GM21390 (cell line): ENCODE results near the gene LEFTY1.
"Not testable (repeated sequence)": the region's sequence is repeated elsewhere in the genome, so short reads cannot be mapped to it uniquely, and the experiment has no call there.

Source experiments
- ATAC-seq: cut with Tn5 transposase; IDR thresholded peaks from one replicate; pipeline ENCODE4 v1.9.1; 2021; ENCODE audit not compliant: unreplicated experiment

LEFTY1 gene

DNA sequence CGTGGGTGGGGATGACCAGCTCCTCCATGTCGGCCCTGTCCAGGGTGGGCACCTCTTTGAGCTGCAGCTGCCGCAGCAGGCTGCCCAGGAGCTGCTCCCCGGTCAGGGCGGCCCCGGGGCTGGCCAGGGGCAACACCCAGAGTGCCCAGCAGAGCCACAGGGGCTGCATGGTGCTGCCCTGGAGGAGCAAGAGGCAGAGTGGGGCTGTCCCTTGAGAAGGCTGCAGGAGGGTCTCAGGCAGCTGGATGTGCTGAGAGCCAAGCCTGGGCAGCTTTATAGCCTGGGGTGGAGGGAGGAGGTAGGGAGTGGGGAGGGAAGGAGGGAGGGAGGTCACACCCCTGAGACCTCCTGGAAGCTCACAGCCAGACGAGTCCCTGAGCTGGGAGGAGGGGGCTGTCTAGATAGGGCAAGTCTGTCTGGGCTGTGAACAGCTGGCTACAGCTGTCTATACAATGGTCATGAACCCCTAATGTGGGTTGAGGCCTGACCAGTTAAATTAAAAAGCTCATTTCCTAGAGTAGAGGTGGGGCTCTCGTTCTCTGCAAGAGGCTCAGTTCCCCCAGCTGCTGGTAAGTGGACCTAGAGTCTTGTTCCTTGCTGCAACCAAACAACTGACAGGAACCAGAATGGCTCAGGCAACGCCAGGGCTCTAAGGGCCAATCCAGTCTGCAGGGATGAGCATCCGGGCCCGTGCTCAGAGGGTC is at the start of gene LEFTY1:
TSS of gene LEFTY1 (minus strand) at position 249 of the 704 bp plus-strand sequence. CDS start at position 169, 80 bp downstream.
- ATAC-seq: no peak

DNA sequence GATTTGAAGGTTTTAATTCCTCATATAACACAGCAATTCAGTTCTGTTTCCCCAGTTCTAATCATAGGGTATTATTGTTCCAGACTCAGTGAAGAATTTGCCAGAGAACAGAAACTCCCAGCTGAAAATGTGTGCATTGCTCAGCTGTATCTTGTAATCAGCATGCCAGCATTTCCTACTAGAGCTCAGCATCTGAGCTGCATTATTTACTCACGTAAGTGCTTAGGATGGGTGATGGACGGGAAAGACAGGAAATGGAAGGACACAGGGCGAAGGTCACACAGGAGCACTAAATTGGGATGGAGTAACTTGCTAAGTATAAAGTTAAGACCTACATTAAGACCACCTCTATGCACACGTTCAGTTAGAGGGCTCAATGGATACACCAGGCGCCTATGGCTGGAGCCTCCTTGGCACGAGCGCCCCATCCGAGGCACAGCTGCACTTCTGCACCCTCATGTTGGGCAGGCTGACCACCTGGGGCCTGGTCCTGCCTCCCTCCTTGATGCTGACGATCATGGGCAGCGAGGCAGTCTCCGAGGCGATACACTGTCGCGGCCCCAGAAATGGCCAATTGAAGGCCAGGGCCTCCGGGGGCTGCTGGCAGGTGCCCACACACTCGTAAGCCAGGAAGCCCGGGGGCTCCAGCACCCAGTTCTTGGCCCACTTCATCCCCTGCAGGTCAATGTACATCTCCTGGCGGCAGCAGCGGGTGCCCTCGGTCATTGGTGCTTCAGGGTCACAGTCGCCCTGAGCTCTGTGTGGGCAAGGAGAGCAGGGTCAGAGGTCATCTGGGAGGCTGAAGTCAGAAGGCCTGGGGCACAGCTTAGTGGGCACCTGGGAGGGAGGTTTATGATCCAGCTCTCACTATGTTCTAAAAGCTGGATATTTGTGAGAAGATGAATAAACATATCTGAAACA is 48.4 kb upstream of the LEFTY1 start:
- ATAC-seq: no peak

GRCh38 chr1:225936523-225936922 is 47.6 kb upstream of the LEFTY1 start:
- ATAC-seq: no peak

GRCh38 chr1:225936086-225936485 is 47.1 kb upstream of the LEFTY1 start:
- ATAC-seq: not testable (repeated sequence)

GRCh38 chr1:225934711-225935110 is 45.8 kb upstream of the LEFTY1 start:
- no peak for ATAC-seq

DNA sequence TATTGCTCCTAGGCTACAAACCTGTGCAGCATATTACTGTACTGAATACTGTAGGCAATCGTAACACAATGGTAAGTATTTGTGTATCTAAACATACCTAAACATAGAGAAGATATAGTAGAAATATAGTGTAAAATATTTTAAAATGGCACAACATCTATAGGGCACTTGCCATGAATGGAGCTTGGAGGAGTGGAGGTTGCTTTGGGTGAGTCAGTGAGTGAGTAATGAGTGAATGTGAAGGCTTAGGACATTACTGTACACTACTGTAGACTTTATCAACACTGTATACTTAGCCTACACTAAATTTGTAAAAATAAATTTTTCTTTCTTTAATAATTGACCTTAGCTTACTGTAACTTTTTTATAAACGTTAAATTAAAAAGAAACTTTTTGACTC is 44.1 kb upstream of the LEFTY1 start:
- ATAC-seq: no peak

- no peak for ATAC-seq
Observed at GRCh38 chr1:225931270-225932136, 42.6 kb upstream of the LEFTY1 start.

GRCh38 chr1:225930566-225930965 is 41.6 kb upstream of the LEFTY1 start:
- no peak for ATAC-seq

- ATAC-seq: not testable (repeated sequence)
Observed at GRCh38 chr1:225929462-225929861, 40.5 kb upstream of the LEFTY1 start.

DNA sequence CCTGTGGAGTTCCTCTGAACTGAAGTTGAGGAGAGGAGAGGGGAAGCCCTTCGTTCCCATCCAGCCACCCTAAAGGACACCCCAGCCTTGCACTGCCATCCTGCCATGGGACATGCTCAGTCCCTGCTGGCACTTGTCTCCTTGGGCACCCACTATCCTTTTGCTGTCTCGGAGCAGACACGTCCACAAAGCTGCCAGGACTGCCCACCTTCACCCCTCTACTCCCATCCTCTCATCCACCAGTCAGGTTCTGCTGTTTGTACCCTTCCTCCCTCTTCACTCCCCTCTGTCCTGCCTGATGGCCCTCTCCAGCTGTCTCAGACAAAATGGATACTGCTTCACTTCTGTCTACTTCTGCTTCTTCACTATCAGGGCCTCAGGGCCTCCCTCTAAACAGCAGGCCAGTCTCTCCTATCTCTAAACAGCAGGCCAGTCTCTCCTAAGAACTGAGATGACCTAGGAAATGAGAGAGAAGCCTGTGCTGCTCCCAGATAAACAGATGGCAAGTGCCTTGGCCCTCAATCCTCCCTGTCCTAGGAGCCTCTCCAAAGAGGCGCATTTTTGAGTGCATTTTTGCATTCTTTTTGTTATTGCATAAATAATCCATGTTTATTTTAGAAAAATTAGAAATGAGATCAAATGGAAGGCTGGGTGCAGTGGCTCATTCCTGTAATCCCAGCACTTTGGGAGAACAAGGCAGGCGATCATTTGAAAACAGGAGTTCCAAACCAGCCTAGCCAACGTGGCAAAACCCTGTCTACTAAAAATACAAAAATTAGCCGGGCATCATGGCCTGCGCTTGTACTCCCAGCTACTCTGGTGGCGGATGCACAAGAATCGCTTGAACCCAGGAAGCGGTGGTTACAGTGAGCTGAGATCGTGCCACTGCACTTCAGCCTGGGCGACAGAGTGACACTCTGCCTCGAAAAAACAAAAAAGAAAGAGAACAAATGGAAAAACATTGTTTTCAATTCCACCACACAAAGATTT is 39.5 kb upstream of the LEFTY1 start:
- ATAC-seq: no peak

DNA sequence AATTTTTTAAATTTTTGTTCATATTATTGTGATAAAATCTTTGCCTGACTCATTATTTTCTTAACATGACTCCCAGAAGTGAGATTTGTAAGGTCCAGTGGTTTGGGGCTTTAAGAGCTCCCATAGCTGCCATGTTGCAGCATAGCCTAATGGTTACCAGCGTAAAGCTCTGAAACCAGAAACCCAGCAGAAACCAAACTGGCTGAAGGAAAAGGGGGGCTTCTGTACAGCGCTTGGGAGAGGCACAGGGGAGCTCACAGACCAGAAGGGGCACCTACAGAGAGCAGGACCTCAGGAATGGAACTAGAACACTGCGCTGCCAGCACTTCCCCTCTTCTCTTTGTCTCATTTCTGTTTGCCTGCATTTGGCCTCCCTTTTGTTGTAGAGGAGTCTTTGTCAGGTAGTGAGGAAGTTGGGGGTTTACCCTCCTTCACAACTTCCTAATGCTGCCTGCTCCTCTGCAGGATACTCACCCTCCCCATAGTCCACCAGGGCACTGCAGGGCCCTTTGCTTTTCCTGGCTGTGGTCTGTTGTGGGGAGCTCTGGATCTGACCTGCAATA is 37.7 kb upstream of the LEFTY1 start:
- ATAC-seq: no peak

DNA sequence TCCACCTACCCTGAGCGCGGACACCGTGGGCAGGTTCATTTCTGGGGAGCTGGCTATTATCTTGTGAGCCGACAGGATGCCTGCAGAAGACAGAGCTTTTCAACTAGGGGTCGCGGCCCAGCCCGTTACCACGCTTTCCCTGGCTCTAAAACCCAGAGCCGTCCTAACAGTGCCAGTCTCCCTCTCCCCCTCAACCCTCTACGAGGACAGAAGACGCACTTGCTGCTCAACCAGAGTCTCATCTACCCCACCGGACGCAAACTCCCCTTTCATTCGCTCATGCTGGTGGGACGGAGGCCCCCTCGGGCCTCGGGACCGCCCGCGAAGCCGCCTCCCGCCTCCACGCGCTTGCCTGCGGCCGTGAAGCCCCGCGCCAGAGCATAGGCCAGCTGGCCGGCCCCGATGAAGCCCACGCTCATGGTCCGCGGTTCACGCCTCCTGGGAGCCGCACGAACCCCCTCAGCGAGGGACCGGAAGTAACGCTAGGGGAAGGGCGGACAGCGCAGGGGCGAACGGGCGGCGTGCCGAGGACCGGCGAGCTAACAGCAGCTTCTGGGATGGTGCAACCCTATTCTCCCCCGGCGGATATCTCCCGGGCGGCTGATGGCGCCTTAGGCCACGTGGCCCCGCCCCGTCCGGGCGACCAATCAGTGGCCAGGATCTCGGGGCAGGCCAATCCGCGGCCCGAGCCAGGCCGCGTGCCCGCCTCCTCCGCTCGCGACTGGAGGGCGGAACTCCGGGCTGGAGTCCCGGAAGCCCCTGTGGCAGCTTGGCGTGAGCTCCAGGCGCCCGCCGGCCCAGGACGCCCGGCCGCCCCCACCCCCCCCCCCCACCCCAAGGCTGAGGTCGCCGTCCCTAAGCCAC is 35.0 kb upstream of the LEFTY1 start, which contains the start of gene PYCR2:
TSS of gene PYCR2 (minus strand) at position 559 of the 864 bp plus-strand sequence. CDS start at position 419, 140 bp downstream.
- ATAC-seq: peak; percentile 98

- no peak for ATAC-seq
Observed at GRCh38 chr1:225923381-225923691, 34.4 kb upstream of the LEFTY1 start.

DNA sequence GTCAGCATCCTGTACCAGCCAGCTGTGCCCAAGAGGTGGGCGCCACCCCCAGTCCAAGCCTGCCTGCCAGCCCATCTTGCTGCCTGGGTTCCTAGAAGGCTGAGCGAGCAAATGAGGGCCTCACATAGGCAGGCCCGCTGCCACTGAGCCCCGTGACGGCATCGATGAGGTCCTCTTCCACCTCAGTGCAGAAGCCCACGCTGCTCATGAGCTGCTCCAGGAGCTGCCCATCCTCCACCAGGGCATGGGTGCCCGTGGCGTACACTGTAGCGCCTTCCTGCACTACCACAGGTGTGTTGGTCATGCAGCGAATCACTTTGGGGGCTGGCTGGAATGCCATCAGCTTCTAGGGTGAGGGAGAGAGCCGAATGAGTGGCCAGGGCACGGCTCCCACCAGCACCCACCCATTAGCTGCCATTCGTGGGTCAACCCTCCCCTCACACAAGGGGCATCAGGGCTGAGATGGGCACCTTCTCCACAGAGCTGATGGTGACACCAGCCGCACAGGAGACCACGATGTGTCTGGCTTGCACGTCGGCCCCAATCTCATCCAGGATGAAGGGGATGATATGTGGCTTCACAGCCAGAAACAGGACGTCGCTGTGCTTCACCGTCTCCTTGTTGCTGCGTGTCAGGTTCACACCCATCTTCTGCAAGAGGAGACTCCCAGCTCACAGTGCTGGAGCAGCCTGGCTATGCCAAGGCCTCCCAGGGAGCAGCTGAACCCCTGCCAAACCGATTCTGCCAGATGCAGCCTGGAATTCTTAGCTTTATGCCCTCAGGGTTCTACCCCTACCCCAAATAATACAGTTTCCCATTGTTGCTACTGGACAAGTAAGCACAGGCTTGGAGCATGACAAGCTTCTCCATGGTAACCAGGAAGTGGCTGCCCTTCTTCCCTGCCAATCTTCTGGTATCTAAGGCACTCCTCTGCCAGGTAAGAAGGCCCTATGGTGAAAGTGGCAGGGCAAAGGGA is 33.1 kb upstream of the LEFTY1 start:
- ATAC-seq: no peak

DNA sequence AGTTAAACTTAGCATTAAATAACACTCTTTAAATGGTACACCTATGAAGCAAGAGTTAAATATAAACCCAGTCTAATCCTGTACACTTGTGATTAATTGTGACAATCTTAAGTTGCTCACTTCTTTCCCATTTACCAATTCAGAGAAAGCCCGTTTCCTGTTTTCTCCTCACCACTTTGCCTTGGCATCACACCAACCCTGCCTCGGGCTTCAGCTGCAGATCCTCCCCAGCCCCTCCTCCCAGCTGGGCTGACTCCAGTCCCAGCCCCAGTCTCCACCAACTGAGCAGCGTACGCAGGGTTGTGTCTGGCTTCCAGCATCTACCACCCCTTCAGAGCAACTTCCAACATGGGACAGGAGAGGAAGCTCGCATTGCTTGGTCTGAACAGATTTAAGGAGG is 31.0 kb upstream of the LEFTY1 start:
- ATAC-seq: no peak

GRCh38 chr1:225918280-225918679 is 29.3 kb upstream of the LEFTY1 start:
- no peak for ATAC-seq

GRCh38 chr1:225917536-225917935 is 28.6 kb upstream of the LEFTY1 start:
- ATAC-seq: no peak

DNA sequence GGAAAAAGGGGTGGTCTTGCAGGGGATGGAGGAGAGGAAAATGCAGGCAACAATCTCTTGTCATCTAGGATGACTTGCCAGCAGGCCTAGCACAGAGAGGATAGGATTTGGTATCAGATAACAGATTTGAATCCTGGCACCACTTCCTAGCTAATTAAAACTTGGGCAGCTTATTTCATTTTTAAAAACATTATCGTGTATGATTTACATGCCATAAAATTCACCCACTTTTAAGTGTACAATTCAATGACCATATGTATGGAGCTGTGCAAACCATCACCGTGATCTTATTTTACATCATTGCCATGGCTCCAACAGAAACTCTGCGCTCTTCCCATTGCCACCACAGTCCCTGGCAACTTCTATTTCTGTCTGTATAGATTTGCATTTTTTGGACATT is 28.2 kb upstream of the LEFTY1 start:
- no peak for ATAC-seq
